HepG2 (cell line): ENCODE measurements around the gene OLR1. TPM values are rescaled to one million over a fixed set of nuclear protein-coding genes. Genes with fewer than 3 reads are reported as not detected.

ENCODE experiments used
- ATAC-seq: fragments of 200-7000 bp; cut with Tn5 transposase; 3 replicates; pipeline ENCODE4 v1.9.1; 2020; ENCODE audit warnings: mild to moderate bottlenecking, moderate library complexity
- BruUV-seq: library from RNA; stranded (reverse); fragments of 400-500 nt; replicated peaks from 2 replicates; lab custom pipeline; 2021; lab: Mats Ljungman, UMichigan
- CTCF ChIA-PET: fragments of 300-600 bp; formaldehyde crosslinking; extraction: SDS; loops from one replicate; lab custom pipeline; 2021; ENCODE audit warnings: low total read pairs, inconsistent platforms, low intra/inter-chr PET ratio; lab: Yijun Ruan, JAX
- POLR2A ChIA-PET: fragments of 350-600 bp; sonication (Branson Sonifier 250); formaldehyde crosslinking; loops from one replicate; lab custom pipeline; 2020; ENCODE audit warnings: antibody characterized with exemption, inconsistent platforms; lab: Yijun Ruan, JAX
- DNase-seq: peaks from one replicate; pipeline ENCODE4 v3.0.0-alpha.2; 2015; ENCODE audit warnings: low spot score
- FAIRE-seq: peaks from 3 replicates; lab custom pipeline; 2011; peaks lifted over from hg19 to GRCh38; lab: Jason Lieb, UNC
- H2AFZ ChIP-seq: one replicate; pipeline ENCODE4 v1.6.1; 2011; ENCODE audit warnings: low read length, inconsistent platforms
- H3K27ac ChIP-seq: fragments of 300-600 bp; 3 replicates; pipeline ENCODE4 v1.8.0; 2011; ENCODE audit warnings: mixed run types, mild to moderate bottlenecking, mixed read lengths, low read length, inconsistent platforms; ENCODE audit not compliant: insufficient read depth; ENCODE audit errors: extremely low read length
- H3K27me3 ChIP-seq, 2 experiments: fragments of 200-600 bp in 1 of 2; 2 replicates in 1 of 2; 3 replicates in 1 of 2; pipeline versions ENCODE4 v1.6.0 to v1.8.0; 2011; ENCODE audit warnings: low read length in 2 of 2, mild to moderate bottlenecking in 2 of 2, moderate library complexity in 2 of 2, inconsistent platforms in 1 of 2; ENCODE audit not compliant: insufficient read depth in 2 of 2, control insufficient read depth in 1 of 2
- H3K36me3 ChIP-seq, 2 experiments: fragments of 200-600 bp in 1 of 2; replicated peaks in 1 of 2; 2 replicates in 1 of 2; 3 replicates in 1 of 2; pipeline versions ENCODE4 v1.5.1 to v1.8.0; 2011; ENCODE audit warnings: low read length in 2 of 2, inconsistent platforms in 1 of 2; ENCODE audit not compliant: insufficient read depth in 2 of 2, control insufficient read depth in 1 of 2
- H3K4me1 ChIP-seq: 2 replicates; pipeline ENCODE4 v1.5.1; 2012; ENCODE audit warnings: low read length, inconsistent platforms; ENCODE audit not compliant: insufficient read depth
- H3K4me2 ChIP-seq: 2 replicates; pipeline ENCODE4 v1.6.0; 2011; ENCODE audit warnings: low read depth, low read length, inconsistent platforms
- H3K4me3 ChIP-seq, 3 experiments: fragments of 200-600 bp in 1 of 3; sonication (generic), shearing (Covaris generic) in 1 of 3; replicated peaks in 1 of 3; 2 replicates each; pipeline ENCODE4 v1.5.1; 2011 to 2016; ENCODE audit warnings: low read length in 3 of 3, inconsistent platforms in 2 of 3, low read depth in 2 of 3, mild to moderate bottlenecking in 2 of 3, control low read depth in 1 of 3, mixed read lengths in 1 of 3; ENCODE audit not compliant: insufficient read depth in 1 of 3
- H3K79me2 ChIP-seq: one replicate; pipeline ENCODE4 v1.6.1; 2011; ENCODE audit warnings: low read length, inconsistent platforms; ENCODE audit not compliant: insufficient read depth
- H3K9ac ChIP-seq: 2 replicates; pipeline ENCODE4 v1.6.0; 2011; ENCODE audit warnings: mild to moderate bottlenecking, low read depth, low read length, inconsistent platforms; ENCODE audit not compliant: insufficient read depth
- H3K9me3 ChIP-seq: 2 replicates; pipeline ENCODE4 v1.5.1; 2012; ENCODE audit warnings: mild to moderate bottlenecking, low read length
- H4K20me1 ChIP-seq: 2 replicates; pipeline ENCODE4 v1.6.0; 2011; ENCODE audit warnings: inconsistent platforms, mild to moderate bottlenecking, low read length, moderate library complexity; ENCODE audit not compliant: insufficient read depth
- FOXP4 ChIP-seq: sonication (generic); formaldehyde crosslinking; IDR thresholded peaks from 2 replicates; pipeline ENCODE4 v1.4.0; 2020; ENCODE audit warnings: missing genetic modification reagents
- GATAD1 ChIP-seq: IDR thresholded peaks from 2 replicates; pipeline ENCODE4 v1.6.1; 2016; ENCODE audit warnings: missing genetic modification reagents, missing compliant biosample characterization
- KAT7 ChIP-seq: IDR thresholded peaks from 2 replicates; pipeline ENCODE4 v1.6.1; 2018; ENCODE audit warnings: borderline replicate concordance, missing compliant biosample characterization
- KLF15 ChIP-seq: sonication (generic); formaldehyde crosslinking; IDR thresholded peaks from 2 replicates; pipeline ENCODE4 v1.8.1; 2023; ENCODE audit warnings: borderline replicate concordance, mild to moderate bottlenecking, inconsistent platforms, missing genetic modification reagents, mixed read lengths
- KLF16 ChIP-seq, 2 experiments: sonication (generic) in 1 of 2; formaldehyde crosslinking in 1 of 2; IDR thresholded peaks; 2 replicates each; pipeline versions ENCODE4 v1.6.1 to v1.8.0; 2016 to 2023; ENCODE audit warnings: missing genetic modification reagents in 2 of 2, missing compliant biosample characterization in 1 of 2
- RERE ChIP-seq: IDR thresholded peaks from 2 replicates; pipeline ENCODE4 v1.6.1; 2016; ENCODE audit warnings: low read depth, missing genetic modification reagents, missing compliant biosample characterization
- ZFX ChIP-seq: sonication (generic); formaldehyde crosslinking; IDR thresholded peaks from 2 replicates; pipeline ENCODE4 v1.4.0; 2020; ENCODE audit warnings: mild to moderate bottlenecking, low read depth, missing genetic modification reagents, moderate library complexity
- ZNF501 ChIP-seq: sonication (generic); formaldehyde crosslinking; IDR thresholded peaks from 2 replicates; pipeline ENCODE4 v1.5.1; 2020; ENCODE audit warnings: mild to moderate bottlenecking, moderate library complexity, missing genetic modification reagents
- ZNF572 ChIP-seq: sonication (generic); formaldehyde crosslinking; IDR thresholded peaks from 2 replicates; pipeline ENCODE4 v1.5.1; 2020; ENCODE audit warnings: mild to moderate bottlenecking, missing genetic modification reagents
- ZNF674 ChIP-seq: sonication (generic); formaldehyde crosslinking; IDR thresholded peaks from 2 replicates; pipeline ENCODE4 v1.5.0; 2020; ENCODE audit warnings: low read depth, mild to moderate bottlenecking, missing genetic modification reagents
- WGBS: methylation state at CpG from one replicate; pipeline ENCODE4 v1.1.6; 2017; ENCODE audit warnings: low lambda C conversion rate; 5-methylcytosine and 5-hydroxymethylcytosine counted together
- in situ Hi-C: cut with HindIII; loops from 2 replicates; pipeline ENCODE4 v1.10.0; 2017; ENCODE audit warnings: low pct_unique_long_range_greater_than_20kb; ENCODE audit not compliant: extremely low pct_ligation_motif_present
- intact Hi-C: fragments of 100-400 bp; cut with micrococcal nuclease; formaldehyde crosslinking; loops from one replicate; pipeline ENCODE4 v1.10.0; 2022; ENCODE audit not compliant: unreplicated experiment
- polyA plus RNA-seq, 8 experiments: library from polyadenylated mRNA; depleted of rRNA in 3 of 8; stranded (reverse) in 7 of 8; unstranded in 1 of 8; fragments of >200 nt; fragmentation: Illumina TruSeq in 4 of 8; extraction: Trizol in 4 of 8; gene quantifications; 2 replicates each; pipeline versions ENCODE4 v1.2.1 to v1.2.3, GENCODE V29; 2011 to 2016; ENCODE audit warnings: low read depth in 4 of 8, missing spikeins in 1 of 8, mixed read lengths in 1 of 8; ENCODE audit not compliant: insufficient read depth in 1 of 8
- total RNA-seq, 5 experiments: library from RNA; depleted of rRNA; stranded (reverse); fragments of >200 nt; fragmentation: Illumina TruSeq; extraction: Trizol; gene quantifications; 2 replicates each; pipeline ENCODE4 v1.2.3, GENCODE V29; 2016; ENCODE audit warnings: low read depth in 1 of 5
- TF ChIP-seq, protein P1 (sequence below): sonication (generic); formaldehyde crosslinking; IDR thresholded peaks from 2 replicates; pipeline ENCODE4 v1.5.0; 2020; ENCODE audit warnings: missing genetic modification reagents, mild to moderate bottlenecking, borderline replicate concordance
- TF ChIP-seq, protein P2 (sequence below): sonication (generic); formaldehyde crosslinking; IDR thresholded peaks from 2 replicates; pipeline ENCODE4 v1.4.0; 2020; ENCODE audit warnings: mild to moderate bottlenecking, low read depth, missing genetic modification reagents

The OLR1 gene
- total and polyA plus RNA-seq, 2 of the 13 experiments (the other 11 are each of a cell fraction or from before 2014, with no cell fraction given), result not detected

- TF ChIP-seq KAT7 (CRISPR knock-in tag), result no peak
- TF ChIP-seq KLF16 (CRISPR knock-in tag; IDR thresholded peaks at IDR 0.05), result no peak
- no peak for TF ChIP-seq ZNF501
- TF ChIP-seq ZNF572 (CRISPR knock-in tag), result no peak
- TF ChIP-seq RERE, result no peak
- no peak for TF ChIP-seq ZFX (CRISPR knock-in tag)
Measured at GRCh38 chr12:10196210-10196609, 24.3 kb upstream of the OLR1 start (continued).

GRCh38 chr12:10194160-10194670 is 22.3 kb upstream of the OLR1 start:
- no peak for ATAC-seq
- TF ChIP-seq GATAD1 (CRISPR knock-in tag), result no peak
- TF ChIP-seq FOXP4 (CRISPR knock-in tag), result no peak
- TF ChIP-seq, protein P1, sequence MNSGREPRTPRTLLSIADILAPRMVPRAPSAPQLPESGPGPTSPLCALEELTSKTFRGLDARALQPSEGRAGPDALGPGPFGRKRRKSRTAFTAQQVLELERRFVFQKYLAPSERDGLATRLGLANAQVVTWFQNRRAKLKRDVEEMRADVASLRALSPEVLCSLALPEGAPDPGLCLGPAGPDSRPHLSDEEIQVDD (CRISPR knock-in tag), result no peak
- no peak for TF ChIP-seq ZNF674 (CRISPR knock-in tag)
- TF ChIP-seq, protein P2, sequence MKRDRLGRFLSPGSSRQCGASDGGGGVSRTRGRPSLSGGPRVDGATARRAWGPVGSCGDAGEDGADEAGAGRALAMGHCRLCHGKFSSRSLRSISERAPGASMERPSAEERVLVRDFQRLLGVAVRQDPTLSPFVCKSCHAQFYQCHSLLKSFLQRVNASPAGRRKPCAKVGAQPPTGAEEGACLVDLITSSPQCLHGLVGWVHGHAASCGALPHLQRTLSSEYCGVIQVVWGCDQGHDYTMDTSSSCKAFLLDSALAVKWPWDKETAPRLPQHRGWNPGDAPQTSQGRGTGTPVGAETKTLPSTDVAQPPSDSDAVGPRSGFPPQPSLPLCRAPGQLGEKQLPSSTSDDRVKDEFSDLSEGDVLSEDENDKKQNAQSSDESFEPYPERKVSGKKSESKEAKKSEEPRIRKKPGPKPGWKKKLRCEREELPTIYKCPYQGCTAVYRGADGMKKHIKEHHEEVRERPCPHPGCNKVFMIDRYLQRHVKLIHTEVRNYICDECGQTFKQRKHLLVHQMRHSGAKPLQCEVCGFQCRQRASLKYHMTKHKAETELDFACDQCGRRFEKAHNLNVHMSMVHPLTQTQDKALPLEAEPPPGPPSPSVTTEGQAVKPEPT (CRISPR knock-in tag), result no peak
- TF ChIP-seq KLF15, result no peak
- DNase-seq, result no peak
- intact Hi-C loops (no loop called here), in situ Hi-C loops (no loop called here)
- no peak for FAIRE-seq
- ChIA-PET CTCF (no interaction called here), POLR2A (no interaction called here)
- Histone ChIP-seq H3K4me1 (no peaks in the 10 kb centered on the region), H3K4me3 (no peak overlapping the region), H3K4me2 (no peak overlapping the region), H3K9ac (no peak overlapping the region), H3K9me3 (no peaks in the 10 kb centered on the region), H3K27me3 (no peaks in the 10 kb centered on the region; a peak in 3 of 5 replicates), H4K20me1 (no peaks in the 10 kb centered on the region), H3K27ac (no peak overlapping the region), H2AFZ (no peak overlapping the region), H3K79me2 (no peaks in the 10 kb centered on the region), H3K36me3 (no peaks in the 10 kb centered on the region)
- WGBS, result 46% methylated on average over 3 of the region's 3 CpGs
- BruUV-seq, result no TSS peak
